Ascending aorta (tissue), 2 donors: ENCODE data around the gene SCGB1D4. TPM values are rescaled to one million over a fixed set of nuclear protein-coding genes. Genes with fewer than 3 reads are reported as not detected.

ENCODE experiments used
- DNase-seq, 2 donors: peaks; one replicate each; pipeline ENCODE4 v3.0.0-alpha.2; 2019; ENCODE audit warnings: low spot score in 2 of 2
- H3K27ac ChIP-seq, 2 donors: fragments of 200-600 bp; sonication (generic); one replicate each; pipeline ENCODE4 v1.5.1; 2016 to 2017; ENCODE audit warnings: mild to moderate bottlenecking in 1 of 2
- H3K27me3 ChIP-seq: fragments of 200-600 bp; sonication (generic); one replicate; pipeline ENCODE4 v1.5.1; 2017
- H3K36me3 ChIP-seq, 2 donors: fragments of 200-600 bp; sonication (generic); one replicate each; pipeline ENCODE4 v1.5.1; 2016
- H3K4me1 ChIP-seq, 2 donors: fragments of 200-600 bp; sonication (generic); one replicate each; pipeline ENCODE4 v1.5.1; 2016 to 2017; ENCODE audit warnings: mild to moderate bottlenecking in 1 of 2
- H3K4me3 ChIP-seq, 2 donors: fragments of 200-600 bp; sonication (generic); one replicate each; pipeline ENCODE4 v1.5.1; 2016 to 2017; ENCODE audit warnings: mild to moderate bottlenecking in 1 of 2
- H3K9me3 ChIP-seq, 2 donors: fragments of 200-600 bp; sonication (generic); one replicate each; pipeline ENCODE4 v1.5.1; 2016
- intact Hi-C: fragments of 100-400 bp; cut with DNase I; formaldehyde crosslinking; loops from one replicate; pipeline ENCODE4 v1.15.1; 2023
- total RNA-seq: library from RNA; depleted of rRNA; stranded (reverse); fragments of >200 nt; gene quantifications from one replicate; pipeline ENCODE4 v1.1.0, GENCODE V29; 2016
- TF ChIP-seq, protein P1 (sequence below), 3 experiments: fragments of 200-600 bp in 2 of 3; fragments of 450-650 bp in 1 of 3; sonication (generic) in 2 of 3; IDR thresholded peaks; one replicate each; pipeline ENCODE4 v1.5.1; 2016 to 2019; ENCODE audit warnings: antibody characterized with exemption in 3 of 3, mild to moderate bottlenecking in 1 of 3, moderate library complexity in 1 of 3

Gene SCGB1D4
- total RNA-seq, 1 donor from 2014 or later: not detected

GRCh38 chr11:62260261-62260953, 38.5 kb downstream of the SCGB1D4 start:
- no peak overlapping the region for H3K27ac ChIP-seq
- intact Hi-C loops: no loop called here
- no peak for DNase-seq
- no peaks in the 10 kb centered on the region for H3K9me3 ChIP-seq
- H3K4me3 ChIP-seq: no peak overlapping the region
- H3K4me1 ChIP-seq: no peaks in the 10 kb centered on the region
- TF ChIP-seq, protein P1, sequence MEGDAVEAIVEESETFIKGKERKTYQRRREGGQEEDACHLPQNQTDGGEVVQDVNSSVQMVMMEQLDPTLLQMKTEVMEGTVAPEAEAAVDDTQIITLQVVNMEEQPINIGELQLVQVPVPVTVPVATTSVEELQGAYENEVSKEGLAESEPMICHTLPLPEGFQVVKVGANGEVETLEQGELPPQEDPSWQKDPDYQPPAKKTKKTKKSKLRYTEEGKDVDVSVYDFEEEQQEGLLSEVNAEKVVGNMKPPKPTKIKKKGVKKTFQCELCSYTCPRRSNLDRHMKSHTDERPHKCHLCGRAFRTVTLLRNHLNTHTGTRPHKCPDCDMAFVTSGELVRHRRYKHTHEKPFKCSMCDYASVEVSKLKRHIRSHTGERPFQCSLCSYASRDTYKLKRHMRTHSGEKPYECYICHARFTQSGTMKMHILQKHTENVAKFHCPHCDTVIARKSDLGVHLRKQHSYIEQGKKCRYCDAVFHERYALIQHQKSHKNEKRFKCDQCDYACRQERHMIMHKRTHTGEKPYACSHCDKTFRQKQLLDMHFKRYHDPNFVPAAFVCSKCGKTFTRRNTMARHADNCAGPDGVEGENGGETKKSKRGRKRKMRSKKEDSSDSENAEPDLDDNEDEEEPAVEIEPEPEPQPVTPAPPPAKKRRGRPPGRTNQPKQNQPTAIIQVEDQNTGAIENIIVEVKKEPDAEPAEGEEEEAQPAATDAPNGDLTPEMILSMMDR (IDR thresholded peaks at IDR 0.05): no peak
- no peaks in the 10 kb centered on the region for H3K36me3 ChIP-seq
- H3K27me3 ChIP-seq: no peaks in the 10 kb centered on the region

- TF ChIP-seq, protein P1 (IDR thresholded peaks at IDR 0.05): no peak
- intact Hi-C loops: no loop called here
- Histone ChIP-seq H3K4me1 (no peaks in the 10 kb centered on the region), H3K4me3 (no peak overlapping the region), H3K9me3 (peaks cover 13 to 18% of the 10 kb centered on the region in 2 donors), H3K36me3 (no peaks in the 10 kb centered on the region), H3K27me3 (no peaks in the 10 kb centered on the region), H3K27ac (no peak overlapping the region)
- no peak for DNase-seq
These were observed 42.6 kb downstream of the SCGB1D4 start for GRCh38 chr11:62256281-62256680.

DNA sequence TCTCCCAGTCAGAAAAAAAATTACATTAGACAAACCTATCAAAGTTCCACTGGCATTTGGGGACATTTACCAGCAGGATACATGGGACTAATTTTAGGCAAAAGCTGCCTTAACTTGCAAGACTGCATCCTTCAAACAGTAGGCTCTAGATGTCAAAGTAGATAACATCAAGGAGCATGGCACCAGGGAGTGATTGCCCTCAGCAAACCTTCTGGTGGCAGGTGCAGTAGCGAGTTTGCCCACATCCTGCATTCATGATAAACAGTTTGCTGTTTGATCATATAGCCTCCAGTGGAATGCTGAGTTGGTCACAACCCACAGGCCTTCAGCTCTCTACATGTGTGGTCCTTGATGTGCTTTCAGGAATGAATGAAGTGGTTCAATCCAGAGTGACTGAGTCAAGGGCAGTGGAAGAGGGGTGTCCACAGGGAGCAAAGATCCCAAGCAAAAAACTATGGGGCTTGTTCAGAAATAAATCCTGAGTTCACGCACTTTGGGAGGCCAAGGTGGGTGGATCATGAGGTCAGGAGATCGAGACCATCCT, 44.8 kb downstream of the SCGB1D4 start:
- Histone ChIP-seq H3K27me3 (no peaks in the 10 kb centered on the region), H3K36me3 (no peaks in the 10 kb centered on the region), H3K9me3 (peaks cover 17 to 20% of the 10 kb centered on the region in 2 donors), H3K27ac (no peak overlapping the region), H3K4me3 (no peak overlapping the region), H3K4me1 (no peaks in the 10 kb centered on the region)
- intact Hi-C loops: no loop called here
- TF ChIP-seq, protein P1 (IDR thresholded peaks at IDR 0.05): no peak
- DNase-seq: no peak

- Histone ChIP-seq H3K9me3 (peaks cover 17 to 20% of the 10 kb centered on the region in 2 donors), H3K27me3 (no peaks in the 10 kb centered on the region), H3K36me3 (no peaks in the 10 kb centered on the region), H3K27ac (no peak overlapping the region), H3K4me3 (no peak overlapping the region), H3K4me1 (no peaks in the 10 kb centered on the region)
- no peak for DNase-seq
- TF ChIP-seq, protein P1 (IDR thresholded peaks at IDR 0.05): no peak
- intact Hi-C loops: no loop called here
These were observed 47.2 kb downstream of the SCGB1D4 start for GRCh38 chr11:62251698-62252097.

Other genes with a start within 250 kb of the SCGB1D4 start
- 55.5 TPM for gene INCENP, start 175.1 kb downstream of the SCGB1D4 start, total RNA-seq
- gene SCGB1D1, start 108.9 kb downstream of the SCGB1D4 start, total RNA-seq: not detected
- gene SCGB2A1, start 90.4 kb downstream of the SCGB1D4 start, total RNA-seq: not detected
- not detected for gene SCGB1D2, start 56.8 kb downstream of the SCGB1D4 start, total RNA-seq
- gene SCGB2A2, start 28.9 kb downstream of the SCGB1D4 start, total RNA-seq: not detected
- gene ASRGL1, start 38.4 kb upstream of the SCGB1D4 start, total RNA-seq: 69.8 TPM
- not detected for gene SCGB1A1, start 120.0 kb upstream of the SCGB1D4 start, total RNA-seq
- 718 TPM for gene AHNAK, start 247.7 kb upstream of the SCGB1D4 start, total RNA-seq